GM12878 (cell line): ENCODE data around the gene ZNF837. TPM values are rescaled to one million over a fixed set of nuclear protein-coding genes. Genes with fewer than 3 reads are reported as not detected.

Experiments used
- BACH1 ChIP-seq: fragments of 450-650 bp; IDR thresholded peaks from 2 replicates; pipeline ENCODE4 v1.6.1; 2017; ENCODE audit warnings: mild to moderate bottlenecking, borderline replicate concordance
- BRCA1 ChIP-seq: IDR thresholded peaks from 2 replicates; pipeline ENCODE4 v1.6.1; 2011; ENCODE audit warnings: low read depth, low read length, improper control_type of control experiment
- CHD2 ChIP-seq: IDR thresholded peaks from 2 replicates; pipeline ENCODE4 v1.6.1; 2011; ENCODE audit warnings: low read depth, low read length, improper control_type of control experiment, borderline replicate concordance
- CREB1 ChIP-seq: IDR thresholded peaks from 2 replicates; pipeline ENCODE4 v1.6.1; 2012; ENCODE audit warnings: low read depth, mild to moderate bottlenecking, inconsistent platforms
- CREM ChIP-seq: IDR thresholded peaks from 2 replicates; pipeline ENCODE4 v1.6.1; 2014; ENCODE audit warnings: antibody characterized with exemption, low read depth
- EGR1 ChIP-seq, 2 experiments: IDR thresholded peaks; 1 replicate in 1 of 2; 2 replicates in 1 of 2; pipeline ENCODE4 v1.6.1; 2011 to 2012; ENCODE audit warnings: low read depth in 2 of 2, low read length in 2 of 2, borderline replicate concordance in 1 of 2, mild to moderate bottlenecking in 1 of 2, moderate library complexity in 1 of 2
- GABPA ChIP-seq: IDR thresholded peaks from 2 replicates; pipeline ENCODE4 v1.6.1; 2014; ENCODE audit warnings: antibody characterized with exemption, low read depth, mild to moderate bottlenecking, inconsistent platforms
- GATAD2B ChIP-seq: fragments of 450-650 bp; conservative IDR thresholded peaks from 2 replicates; pipeline ENCODE4 v1.6.1; 2017; ENCODE audit warnings: low read depth, mild to moderate bottlenecking, moderate library complexity
- MXI1 ChIP-seq: fragments of 150-350 bp; IDR thresholded peaks from 2 replicates; pipeline ENCODE4 v1.6.1; 2011; ENCODE audit warnings: low read depth, mild to moderate bottlenecking, inconsistent platforms, low read length, improper control_type of control experiment
- MYC ChIP-seq: IDR thresholded peaks from 2 replicates; pipeline ENCODE4 v1.6.1; 2011; ENCODE audit warnings: mild to moderate bottlenecking, low read length, moderate library complexity, inconsistent platforms; ENCODE audit not compliant: insufficient read depth, insufficient replicate concordance, insufficient read length, severe bottlenecking
- NFYB ChIP-seq: IDR thresholded peaks from 2 replicates; pipeline ENCODE4 v1.6.1; 2011; ENCODE audit warnings: low read depth, mild to moderate bottlenecking, low read length, improper control_type of control experiment, moderate library complexity; ENCODE audit not compliant: insufficient read depth
- SP1 ChIP-seq: IDR thresholded peaks from one replicate; pipeline ENCODE4 v1.6.1; 2011; ENCODE audit warnings: low read depth, low read length
- SREBF1 ChIP-seq: IDR thresholded peaks from 2 replicates; pipeline ENCODE4 v1.6.1; 2012; ENCODE audit warnings: mild to moderate bottlenecking, low read length
- TCF12 ChIP-seq: IDR thresholded peaks from 2 replicates; pipeline ENCODE4 v1.6.1; 2011; ENCODE audit warnings: low read depth, mild to moderate bottlenecking, low read length
- TCF7 ChIP-seq: IDR thresholded peaks from 2 replicates; pipeline ENCODE4 v1.6.1; 2014; ENCODE audit warnings: antibody characterized with exemption, borderline replicate concordance
- YY1 ChIP-seq: IDR thresholded peaks from 2 replicates; pipeline ENCODE4 v1.6.1; 2011; ENCODE audit warnings: low read depth, mild to moderate bottlenecking, low read length
- polyA plus RNA-seq, 11 experiments: library from polyadenylated mRNA; depleted of rRNA in 4 of 11; unstranded in 6 of 11; stranded (reverse) in 5 of 11; fragments of >200 nt; fragmentation: Nextera tagmentation in 4 of 11; fragmentation: Illumina TruSeq in 1 of 11; extraction: Ambion mirVana in 4 of 11; extraction: Trizol in 1 of 11; gene quantifications; 1 replicate in 1 of 11; 2 replicates in 10 of 11; pipeline versions ENCODE4 v1.2.1 to v1.2.3, GENCODE V29; 2011 to 2016; ENCODE audit warnings: inconsistent platforms in 2 of 11, missing spikeins in 2 of 11, low read depth in 1 of 11
- total RNA-seq, 4 experiments: library from RNA; depleted of rRNA in 3 of 4; stranded (reverse); fragments of >200 nt in 3 of 4; fragmentation: Illumina TruSeq in 1 of 4; extraction: Trizol in 1 of 4; gene quantifications; 2 replicates each; pipeline versions ENCODE4 v1.2.1 to v1.2.3, GENCODE V29; 2013 to 2021
- TF ChIP-seq, protein P1 (sequence below): fragments of 450-650 bp; IDR thresholded peaks from 2 replicates; pipeline ENCODE4 v1.6.1; 2016; ENCODE audit warnings: mild to moderate bottlenecking
- TF ChIP-seq, protein P2 (sequence below): fragments of 450-650 bp; IDR thresholded peaks from 2 replicates; pipeline ENCODE4 v1.6.1; 2018; ENCODE audit warnings: borderline replicate concordance, mild to moderate bottlenecking; ENCODE audit not compliant: partially characterized antibody
- TF ChIP-seq, protein P3 (sequence below): fragments of 450-650 bp; IDR thresholded peaks from 2 replicates; pipeline ENCODE4 v1.6.1; 2016; ENCODE audit warnings: mild to moderate bottlenecking
- TF ChIP-seq, protein P4 (sequence below): IDR thresholded peaks from 2 replicates; pipeline ENCODE4 v1.6.1; 2011; ENCODE audit warnings: borderline replicate concordance, low read depth, mild to moderate bottlenecking, moderate library complexity, low read length; ENCODE audit not compliant: insufficient read depth, poor library complexity, severe bottlenecking
- TF ChIP-seq, protein P5 (sequence below): IDR thresholded peaks from 2 replicates; pipeline ENCODE4 v1.6.1; 2012; ENCODE audit warnings: low read depth, low read length, improper control_type of control experiment

Gene ZNF837
- total and polyA plus RNA-seq, 10 of the 15 experiments (the other 5 are each of a cell fraction or from before 2014, with no cell fraction given) = 0.07 to 2.9 (median 2.0) TPM; not detected in 2

DNA sequence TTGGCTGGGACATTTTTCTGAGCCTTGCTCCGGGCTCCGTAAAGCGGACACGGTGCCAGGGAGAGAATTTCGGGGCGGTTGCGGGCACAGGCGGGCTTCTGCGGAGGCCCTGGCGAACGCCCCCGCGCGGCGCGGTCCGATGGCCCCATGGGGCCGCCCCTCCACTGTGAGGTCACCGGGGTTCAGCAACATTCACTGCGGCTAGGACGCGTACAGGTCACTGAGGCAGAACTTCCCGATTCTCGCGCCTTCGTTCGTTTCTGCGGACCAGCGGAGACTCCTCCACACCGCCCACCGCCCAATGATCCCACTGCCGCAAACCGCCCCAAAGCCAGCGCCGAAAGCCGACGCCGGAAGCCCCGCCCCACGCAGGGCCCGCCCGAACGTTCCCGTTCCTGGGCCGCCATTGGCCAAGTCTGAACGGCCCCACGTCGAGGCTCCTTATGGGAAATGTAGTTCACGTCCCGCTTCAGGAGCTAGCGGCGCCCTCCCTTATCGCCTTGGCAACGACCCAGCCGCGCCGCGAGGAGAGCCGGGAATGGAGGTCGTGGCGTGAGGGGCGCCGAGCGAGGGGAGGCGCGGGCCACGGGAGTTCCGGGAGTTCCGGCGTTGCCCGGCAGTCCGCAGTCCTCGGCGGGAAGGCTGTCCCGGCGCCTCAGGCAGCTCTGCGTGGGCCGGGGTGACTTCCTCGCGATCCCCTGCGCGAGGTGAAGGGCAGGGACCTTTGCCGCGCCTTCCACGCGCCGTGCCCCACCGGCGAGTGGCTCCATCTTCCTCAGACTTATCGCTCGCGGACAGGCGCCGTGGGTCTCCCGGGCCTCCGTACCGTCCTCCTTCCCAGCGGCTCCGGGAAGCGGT, 27.6 kb upstream of the ZNF837 start, which contains the start of gene ZNF584 (continued):
- TF ChIP-seq, protein P1, sequence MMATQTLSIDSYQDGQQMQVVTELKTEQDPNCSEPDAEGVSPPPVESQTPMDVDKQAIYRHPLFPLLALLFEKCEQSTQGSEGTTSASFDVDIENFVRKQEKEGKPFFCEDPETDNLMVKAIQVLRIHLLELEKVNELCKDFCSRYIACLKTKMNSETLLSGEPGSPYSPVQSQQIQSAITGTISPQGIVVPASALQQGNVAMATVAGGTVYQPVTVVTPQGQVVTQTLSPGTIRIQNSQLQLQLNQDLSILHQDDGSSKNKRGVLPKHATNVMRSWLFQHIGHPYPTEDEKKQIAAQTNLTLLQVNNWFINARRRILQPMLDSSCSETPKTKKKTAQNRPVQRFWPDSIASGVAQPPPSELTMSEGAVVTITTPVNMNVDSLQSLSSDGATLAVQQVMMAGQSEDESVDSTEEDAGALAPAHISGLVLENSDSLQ = 0 out of 2 replicates have a peak, but pooled peaks have one; percentile 16
- TF ChIP-seq GABPA = peak; percentile 83
- no peak for TF ChIP-seq TCF7
- TF ChIP-seq YY1 = peak; percentile 76
- TF ChIP-seq EGR1 (IDR thresholded peaks at IDR 0.05; ENCODE audit: borderline replicate concordance in 1 of 2, low read depth in 2 of 2, low read length in 2 of 2) = peak; percentile 47 to 97
- TF ChIP-seq SREBF1 = 0 out of 2 replicates have a peak, but pooled peaks have one; percentile 48
- TF ChIP-seq SP1 = peak; percentile 65
- TF ChIP-seq, protein P2, sequence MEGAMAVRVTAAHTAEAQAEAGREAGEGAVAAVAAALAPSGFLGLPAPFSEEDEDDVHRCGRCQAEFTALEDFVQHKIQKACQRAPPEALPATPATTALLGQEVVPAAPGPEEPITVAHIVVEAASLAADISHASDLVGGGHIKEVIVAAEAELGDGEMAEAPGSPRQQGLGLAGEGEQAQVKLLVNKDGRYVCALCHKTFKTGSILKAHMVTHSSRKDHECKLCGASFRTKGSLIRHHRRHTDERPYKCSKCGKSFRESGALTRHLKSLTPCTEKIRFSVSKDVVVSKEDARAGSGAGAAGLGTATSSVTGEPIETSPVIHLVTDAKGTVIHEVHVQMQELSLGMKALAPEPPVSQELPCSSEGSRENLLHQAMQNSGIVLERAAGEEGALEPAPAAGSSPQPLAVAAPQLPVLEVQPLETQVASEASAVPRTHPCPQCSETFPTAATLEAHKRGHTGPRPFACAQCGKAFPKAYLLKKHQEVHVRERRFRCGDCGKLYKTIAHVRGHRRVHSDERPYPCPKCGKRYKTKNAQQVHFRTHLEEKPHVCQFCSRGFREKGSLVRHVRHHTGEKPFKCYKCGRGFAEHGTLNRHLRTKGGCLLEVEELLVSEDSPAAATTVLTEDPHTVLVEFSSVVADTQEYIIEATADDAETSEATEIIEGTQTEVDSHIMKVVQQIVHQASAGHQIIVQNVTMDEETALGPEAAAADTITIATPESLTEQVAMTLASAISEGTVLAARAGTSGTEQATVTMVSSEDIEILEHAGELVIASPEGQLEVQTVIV = peak; percentile 83
- TF ChIP-seq, protein P3, sequence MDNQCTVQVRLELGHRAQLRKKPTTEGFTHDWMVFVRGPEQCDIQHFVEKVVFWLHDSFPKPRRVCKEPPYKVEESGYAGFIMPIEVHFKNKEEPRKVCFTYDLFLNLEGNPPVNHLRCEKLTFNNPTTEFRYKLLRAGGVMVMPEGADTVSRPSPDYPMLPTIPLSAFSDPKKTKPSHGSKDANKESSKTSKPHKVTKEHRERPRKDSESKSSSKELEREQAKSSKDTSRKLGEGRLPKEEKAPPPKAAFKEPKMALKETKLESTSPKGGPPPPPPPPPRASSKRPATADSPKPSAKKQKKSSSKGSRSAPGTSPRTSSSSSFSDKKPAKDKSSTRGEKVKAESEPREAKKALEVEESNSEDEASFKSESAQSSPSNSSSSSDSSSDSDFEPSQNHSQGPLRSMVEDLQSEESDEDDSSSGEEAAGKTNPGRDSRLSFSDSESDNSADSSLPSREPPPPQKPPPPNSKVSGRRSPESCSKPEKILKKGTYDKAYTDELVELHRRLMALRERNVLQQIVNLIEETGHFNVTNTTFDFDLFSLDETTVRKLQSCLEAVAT = peak; percentile 31; the same call in 1 of the 2 replicates
- TF ChIP-seq TCF12 = 0 out of 2 replicates have a peak, but pooled peaks have one; percentile 4
- TF ChIP-seq BACH1 = peak; percentile 79
- TF ChIP-seq CREM = peak; percentile 92
- peak; percentile 65 for TF ChIP-seq GATAD2B
- 0 out of 2 replicates have a peak, but pooled peaks have one; percentile 25 for TF ChIP-seq BRCA1
- peak; percentile 95 for TF ChIP-seq MXI1
- TF ChIP-seq, protein P4, sequence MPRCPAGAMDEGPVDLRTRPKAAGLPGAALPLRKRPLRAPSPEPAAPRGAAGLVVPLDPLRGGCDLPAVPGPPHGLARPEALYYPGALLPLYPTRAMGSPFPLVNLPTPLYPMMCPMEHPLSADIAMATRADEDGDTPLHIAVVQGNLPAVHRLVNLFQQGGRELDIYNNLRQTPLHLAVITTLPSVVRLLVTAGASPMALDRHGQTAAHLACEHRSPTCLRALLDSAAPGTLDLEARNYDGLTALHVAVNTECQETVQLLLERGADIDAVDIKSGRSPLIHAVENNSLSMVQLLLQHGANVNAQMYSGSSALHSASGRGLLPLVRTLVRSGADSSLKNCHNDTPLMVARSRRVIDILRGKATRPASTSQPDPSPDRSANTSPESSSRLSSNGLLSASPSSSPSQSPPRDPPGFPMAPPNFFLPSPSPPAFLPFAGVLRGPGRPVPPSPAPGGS = peak; percentile 22
- no peak for TF ChIP-seq MYC
- TF ChIP-seq, protein P5, sequence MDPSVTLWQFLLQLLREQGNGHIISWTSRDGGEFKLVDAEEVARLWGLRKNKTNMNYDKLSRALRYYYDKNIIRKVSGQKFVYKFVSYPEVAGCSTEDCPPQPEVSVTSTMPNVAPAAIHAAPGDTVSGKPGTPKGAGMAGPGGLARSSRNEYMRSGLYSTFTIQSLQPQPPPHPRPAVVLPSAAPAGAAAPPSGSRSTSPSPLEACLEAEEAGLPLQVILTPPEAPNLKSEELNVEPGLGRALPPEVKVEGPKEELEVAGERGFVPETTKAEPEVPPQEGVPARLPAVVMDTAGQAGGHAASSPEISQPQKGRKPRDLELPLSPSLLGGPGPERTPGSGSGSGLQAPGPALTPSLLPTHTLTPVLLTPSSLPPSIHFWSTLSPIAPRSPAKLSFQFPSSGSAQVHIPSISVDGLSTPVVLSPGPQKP = peak; percentile 53; the same call in 1 of the 2 replicates
- peak; percentile 36; the same call in 1 of the 2 replicates for TF ChIP-seq NFYB
- peak; percentile 84 for TF ChIP-seq CREB1
- TF ChIP-seq CHD2 = peak; percentile 75
